GM12872 (cell line): ENCODE data around the gene TLE1.

Source experiments
- TF ChIP-seq, protein P1 (sequence below): IDR thresholded peaks from 3 replicates; pipeline ENCODE4 v1.5.1; 2011; ENCODE audit warnings: low read depth, mild to moderate bottlenecking, low read length, moderate library complexity; ENCODE audit not compliant: insufficient read depth

The TLE1 gene

GRCh38 chr9:81584099-81584498 lies 105.2 kb downstream of the TLE1 start:
- TF ChIP-seq, protein P1, sequence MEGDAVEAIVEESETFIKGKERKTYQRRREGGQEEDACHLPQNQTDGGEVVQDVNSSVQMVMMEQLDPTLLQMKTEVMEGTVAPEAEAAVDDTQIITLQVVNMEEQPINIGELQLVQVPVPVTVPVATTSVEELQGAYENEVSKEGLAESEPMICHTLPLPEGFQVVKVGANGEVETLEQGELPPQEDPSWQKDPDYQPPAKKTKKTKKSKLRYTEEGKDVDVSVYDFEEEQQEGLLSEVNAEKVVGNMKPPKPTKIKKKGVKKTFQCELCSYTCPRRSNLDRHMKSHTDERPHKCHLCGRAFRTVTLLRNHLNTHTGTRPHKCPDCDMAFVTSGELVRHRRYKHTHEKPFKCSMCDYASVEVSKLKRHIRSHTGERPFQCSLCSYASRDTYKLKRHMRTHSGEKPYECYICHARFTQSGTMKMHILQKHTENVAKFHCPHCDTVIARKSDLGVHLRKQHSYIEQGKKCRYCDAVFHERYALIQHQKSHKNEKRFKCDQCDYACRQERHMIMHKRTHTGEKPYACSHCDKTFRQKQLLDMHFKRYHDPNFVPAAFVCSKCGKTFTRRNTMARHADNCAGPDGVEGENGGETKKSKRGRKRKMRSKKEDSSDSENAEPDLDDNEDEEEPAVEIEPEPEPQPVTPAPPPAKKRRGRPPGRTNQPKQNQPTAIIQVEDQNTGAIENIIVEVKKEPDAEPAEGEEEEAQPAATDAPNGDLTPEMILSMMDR: no peak

DNA sequence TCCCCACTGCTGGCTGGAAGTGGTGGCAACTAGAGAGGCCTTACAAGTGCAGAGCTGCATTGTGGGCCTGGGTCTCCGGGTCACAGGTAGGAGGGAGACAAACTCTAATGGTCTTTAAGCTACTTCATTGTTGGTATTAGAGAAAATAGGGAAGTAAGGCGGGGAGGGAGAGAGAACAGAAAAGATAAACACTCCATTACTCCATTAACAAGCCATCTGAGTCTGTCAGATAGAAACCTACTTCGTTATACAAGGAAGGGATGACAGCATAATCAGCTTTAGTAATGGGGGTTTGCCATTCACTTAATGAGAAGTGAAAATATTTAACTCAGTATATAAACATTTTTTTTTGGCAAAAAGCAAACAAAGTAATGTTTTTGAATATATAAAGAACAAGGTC lies 107.4 kb downstream of the TLE1 start:
- TF ChIP-seq, protein P1: no peak

GRCh38 chr9:81579381-81579780 lies 110.0 kb downstream of the TLE1 start:
- TF ChIP-seq, protein P1: no peak

DNA sequence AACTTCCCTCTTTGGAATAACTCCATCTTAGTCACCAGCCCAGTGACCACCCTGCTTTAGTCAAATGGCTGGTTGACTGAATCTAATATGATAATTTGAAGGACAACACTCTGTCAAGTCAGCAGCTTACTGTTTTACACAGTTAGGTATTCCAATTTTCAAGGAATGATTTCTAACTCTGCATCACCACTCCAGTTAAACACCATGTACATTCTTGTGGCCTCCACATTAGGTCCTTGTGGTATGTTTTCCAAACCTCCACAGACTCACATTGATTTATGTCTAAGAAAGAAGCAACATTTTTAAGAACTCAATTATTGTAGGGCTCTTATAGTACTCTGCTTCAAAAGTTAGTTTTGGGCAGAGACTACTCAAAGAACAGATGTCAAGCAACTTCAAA lies 110.7 kb downstream of the TLE1 start:
- TF ChIP-seq, protein P1: no peak

DNA sequence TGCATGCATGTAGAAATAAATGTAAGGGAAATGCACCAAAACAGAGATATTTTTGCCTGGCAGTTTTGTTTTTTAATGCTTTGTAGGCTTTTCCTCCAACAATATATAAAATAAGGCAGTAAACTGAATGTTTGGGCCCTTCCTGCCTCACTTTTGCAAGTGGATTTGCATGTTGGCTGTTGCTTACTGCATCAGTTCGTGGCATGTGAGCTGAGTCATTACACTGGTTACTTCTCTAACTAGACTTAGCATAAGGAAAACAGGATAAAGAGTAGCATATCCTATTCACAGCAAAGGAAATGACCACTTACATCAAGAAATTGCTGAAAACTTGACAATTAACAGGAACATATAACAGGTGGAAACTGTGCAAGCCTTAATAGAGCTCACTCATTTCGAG lies 113.4 kb downstream of the TLE1 start:
- TF ChIP-seq, protein P1: no peak

DNA sequence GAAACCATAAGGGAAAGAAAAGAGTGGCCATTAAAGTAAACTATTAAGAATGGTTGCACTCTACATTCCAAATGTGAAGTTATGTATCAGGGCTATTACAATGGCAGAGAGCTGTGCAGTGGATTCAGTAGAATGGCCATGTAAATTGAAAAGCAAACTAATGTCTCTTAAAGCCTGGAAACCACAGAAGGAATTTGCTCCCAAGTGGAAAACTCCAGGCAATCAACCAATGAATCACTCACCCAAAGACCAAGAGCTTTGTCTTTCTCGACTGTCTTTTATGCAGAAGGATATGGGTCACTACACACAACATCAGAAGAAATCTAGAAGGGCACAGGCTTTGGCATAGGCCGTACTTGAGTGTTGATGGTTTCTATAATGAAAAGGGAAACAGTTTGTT lies 114.9 kb downstream of the TLE1 start:
- TF ChIP-seq, protein P1: no peak

GRCh38 chr9:81573415-81574321 lies 115.7 kb downstream of the TLE1 start:
- TF ChIP-seq, protein P1: no peak
